Esophagus squamous epithelium (tissue), 5 donors: Measurements from ENCODE around the gene OTOG. TPM values are rescaled to one million over a fixed set of nuclear protein-coding genes. Genes with fewer than 3 reads are reported as not detected.

ENCODE experiments used
- DNase-seq: peaks from one replicate; lab custom pipeline; 2025; lab: John Stamatoyannopoulos, UW
- H3K27ac ChIP-seq, 4 donors: fragments of 200-600 bp; sonication (generic); one replicate each; pipeline ENCODE4 v1.5.1; 2016 to 2019; ENCODE audit warnings: mild to moderate bottlenecking in 1 of 4
- H3K27me3 ChIP-seq, 4 donors: fragments of 200-600 bp; sonication (generic); 1 replicate in 3 of 4; 2 replicates in 1 of 4; pipeline versions ENCODE4 v1.5.1 to v1.6.0; 2017 to 2021; ENCODE audit warnings: antibody characterized with exemption in 1 of 4
- H3K36me3 ChIP-seq, 3 donors: fragments of 200-600 bp; sonication (generic); one replicate each; pipeline ENCODE4 v1.5.1; 2016 to 2019
- H3K4me1 ChIP-seq, 3 donors: fragments of 200-600 bp; sonication (generic); one replicate each; pipeline ENCODE4 v1.5.1; 2017 to 2019
- H3K4me3 ChIP-seq, 4 donors: fragments of 200-600 bp; sonication (generic); 1 replicate in 3 of 4; 2 replicates in 1 of 4; pipeline ENCODE4 v1.5.1; 2016 to 2019; ENCODE audit warnings: mild to moderate bottlenecking in 2 of 4, moderate library complexity in 1 of 4
- H3K9me3 ChIP-seq, 3 donors: fragments of 200-600 bp; sonication (generic); one replicate each; pipeline ENCODE4 v1.5.1; 2016 to 2019
- CTCF ChIP-seq, 6 experiments: fragments of 450-650 bp in 4 of 6; fragments of 200-600 bp in 2 of 6; sonication (generic) in 2 of 6; IDR thresholded peaks; one replicate each; pipeline ENCODE4 v1.5.1; 2016 to 2019; ENCODE audit warnings: antibody characterized with exemption in 6 of 6, mild to moderate bottlenecking in 4 of 6, moderate library complexity in 4 of 6
- POLR2A ChIP-seq, 4 donors: fragments of 450-650 bp; IDR thresholded peaks; one replicate each; pipeline ENCODE4 v1.6.1; 2017; ENCODE audit warnings: antibody characterized with exemption in 4 of 4, mild to moderate bottlenecking in 4 of 4, moderate library complexity in 3 of 4
- WGBS, 2 donors: methylation state at CpG; one replicate each; pipeline ENCODE4 v1.1.5; 2018; 5-methylcytosine and 5-hydroxymethylcytosine counted together
- intact Hi-C: fragments of 100-400 bp; cut with DNase I; formaldehyde crosslinking; loops from one replicate; pipeline ENCODE4 v1.15.0; 2022
- total RNA-seq, 4 donors: library from RNA; depleted of rRNA; stranded (reverse); fragments of >200 nt; gene quantifications; one replicate each; pipeline ENCODE4 v1.1.0, GENCODE V29; 2016
- donor health status: DM: yes; HTN: yes; CAD: no.

OTOG gene
- total RNA-seq, 4 donors from 2014 or later = not detected

- 79% methylated on average over 4 of the region's 17 CpGs; no CpG with 5 or more reads in 1 of the 2 donors for WGBS, 2 donors
- peaks cover 0 to 9% (median 0%) of the 10 kb centered on the region in 3 donors for H3K4me1 ChIP-seq
- DNase-seq = no peak
- H3K36me3 ChIP-seq = no peaks in the 10 kb centered on the region
- H3K27me3 ChIP-seq = peaks cover 0 to 68% (median 2%) of the 10 kb centered on the region in 4 donors
- intact Hi-C loops = no loop called here
- H3K4me3 ChIP-seq = peak overlapping the region in 2 of 4 donors; percentile 18 to 23
- H3K9me3 ChIP-seq = no peaks in the 10 kb centered on the region
- no peak for TF ChIP-seq CTCF (IDR thresholded peaks at IDR 0.05)
- no peak for TF ChIP-seq POLR2A (IDR thresholded peaks at IDR 0.05)
- no peak overlapping the region for H3K27ac ChIP-seq
Measured at GRCh38 chr11:17543574-17544180, 3.4 kb upstream of the OTOG start.

GRCh38 chr11:17544181-17544622 is 2.9 kb upstream of the OTOG start, which contains the start of gene USH1C:
Gene USH1C, minus strand, starts transcription at chr11:17544416. Its CDS starts 109 bp downstream, at chr11:17544307.
- peaks cover 0 to 73% (median 2%) of the 10 kb centered on the region in 4 donors for H3K27me3 ChIP-seq
- 28 to 88% methylated on average over 1 to 5 of the region's 32 CpGs for WGBS, 2 donors
- no peak for DNase-seq
- intact Hi-C loops = no loop called here
- no peaks in the 10 kb centered on the region for H3K36me3 ChIP-seq
- TF ChIP-seq POLR2A (IDR thresholded peaks at IDR 0.05) (no peak), CTCF (IDR thresholded peaks at IDR 0.05) (no peak)
- H3K4me1 ChIP-seq = peaks cover 0 to 9% (median 0%) of the 10 kb centered on the region in 3 donors
- H3K27ac ChIP-seq = no peak within 1 kb of the TSS
- no peaks in the 10 kb centered on the region for H3K9me3 ChIP-seq
- peak within 1 kb of the TSS in 2 of 4 donors; percentile 18 to 23 for H3K4me3 ChIP-seq

GRCh38 chr11:17546240-17546639 is 819 bp upstream of the OTOG start:
- DNase-seq = no peak
- intact Hi-C loops = no loop called here
- Histone ChIP-seq H3K27me3 (peaks cover 0 to 77% (median 2%) of the 10 kb centered on the region in 4 donors), H3K9me3 (no peaks in the 10 kb centered on the region), H3K4me1 (peaks cover 0 to 9% (median 0%) of the 10 kb centered on the region in 3 donors), H3K27ac (no peak overlapping the region), H3K4me3 (no peak overlapping the region), H3K36me3 (no peaks in the 10 kb centered on the region)
- WGBS, 2 donors = 68 to 73% methylated on average over 2 of the region's 2 CpGs
- TF ChIP-seq POLR2A (IDR thresholded peaks at IDR 0.05) = no peak
- no peak for TF ChIP-seq CTCF (IDR thresholded peaks at IDR 0.05)

- H3K9me3 ChIP-seq = no peaks in the 10 kb centered on the region
- DNase-seq = no peak
- H3K36me3 ChIP-seq = no peaks in the 10 kb centered on the region
- H3K4me1 ChIP-seq = peaks cover 0 to 9% (median 0%) of the 10 kb centered on the region in 3 donors
- H3K27ac ChIP-seq = no peak overlapping the region
- 51 to 57% methylated on average over 3 to 4 of the region's 9 CpGs for WGBS, 2 donors
- H3K27me3 ChIP-seq = peaks cover 0 to 82% (median 2%) of the 10 kb centered on the region in 4 donors
- intact Hi-C loops = no loop called here
- H3K4me3 ChIP-seq = no peak overlapping the region
- TF ChIP-seq CTCF (IDR thresholded peaks at IDR 0.05) (no peak), POLR2A (IDR thresholded peaks at IDR 0.05) (no peak)
Measured at GRCh38 chr11:17547932-17548331, 873 bp downstream of the OTOG start.

GRCh38 chr11:17548444-17548843 is 1.4 kb downstream of the OTOG start:
- H3K27ac ChIP-seq = no peak overlapping the region
- H3K9me3 ChIP-seq = no peaks in the 10 kb centered on the region
- intact Hi-C loops = no loop called here
- no peaks in the 10 kb centered on the region for H3K36me3 ChIP-seq
- TF ChIP-seq POLR2A (IDR thresholded peaks at IDR 0.05) (no peak), CTCF (IDR thresholded peaks at IDR 0.05) (no peak)
- H3K4me3 ChIP-seq = no peak overlapping the region
- no peak for DNase-seq
- H3K4me1 ChIP-seq = peaks cover 0 to 9% (median 0%) of the 10 kb centered on the region in 3 donors
- WGBS, 2 donors = 68 to 70% methylated on average over 6 of the region's 6 CpGs
- peaks cover 0 to 78% (median 2%) of the 10 kb centered on the region in 4 donors for H3K27me3 ChIP-seq
